H1 (cell line): Measurements from ENCODE around the gene ATF7IP.

Source experiments
- BCL11A ChIP-seq, 2 experiments: IDR thresholded peaks; one replicate each; pipeline ENCODE4 v1.6.1; 2011; ENCODE audit warnings: low read depth in 2 of 2, low read length in 2 of 2, mild to moderate bottlenecking in 2 of 2
- CBX5 ChIP-seq: fragments of 300-800, 300-1000 bp; sonication (generic); IDR thresholded peaks from 2 replicates; pipeline ENCODE4 v1.7.1; 2016; ENCODE audit warnings: antibody characterized with exemption, low read length, low read depth
- CEBPB ChIP-seq: IDR thresholded peaks from 2 replicates; pipeline ENCODE4 v1.6.1; 2012; ENCODE audit warnings: low read depth, low read length
- EGR1 ChIP-seq: IDR thresholded peaks from 2 replicates; pipeline ENCODE4 v1.6.1; 2011; ENCODE audit warnings: low read depth, low read length, borderline replicate concordance
- EZH2 ChIP-seq: fragments of 200-600 bp; sonication (generic); IDR thresholded peaks from 2 replicates; pipeline ENCODE4 v1.7.1; 2012; ENCODE audit warnings: low read depth, mild to moderate bottlenecking, moderate library complexity, low read length, inconsistent platforms; ENCODE audit not compliant: severe bottlenecking
- KDM1A ChIP-seq: fragments of 200-600, 300-600 bp; sonication (generic); IDR thresholded peaks from 2 replicates; pipeline ENCODE4 v1.7.1; 2016; ENCODE audit warnings: mild to moderate bottlenecking, low read length, borderline replicate concordance
- POLR2A ChIP-seq, 2 experiments: IDR thresholded peaks; 1 replicate in 1 of 2; 2 replicates in 1 of 2; pipeline ENCODE4 v1.6.1; 2011; ENCODE audit warnings: low read depth in 2 of 2, low read length in 2 of 2, mild to moderate bottlenecking in 2 of 2; ENCODE audit errors: control extremely low read depth in 1 of 2
- RAD21 ChIP-seq, 2 experiments: IDR thresholded peaks in 1 of 2; conservative IDR thresholded peaks in 1 of 2; 2 replicates each; pipeline ENCODE4 v1.6.1; 2011; ENCODE audit warnings: low read depth in 2 of 2, low read length in 2 of 2, improper control_type of control experiment in 1 of 2, inconsistent platforms in 1 of 2, mild to moderate bottlenecking in 1 of 2, moderate library complexity in 1 of 2
- RFX5 ChIP-seq: IDR thresholded peaks from 2 replicates; pipeline ENCODE4 v1.6.1; 2011; ENCODE audit warnings: low read depth, low read length, improper control_type of control experiment, borderline replicate concordance
- TCF12 ChIP-seq: IDR thresholded peaks from 2 replicates; pipeline ENCODE4 v1.6.1; 2011; ENCODE audit warnings: low read depth, mild to moderate bottlenecking, low read length
- TEAD4 ChIP-seq: IDR thresholded peaks from 2 replicates; pipeline ENCODE4 v1.6.1; 2012; ENCODE audit warnings: low read depth, low read length, inconsistent platforms, mixed read lengths
- TF ChIP-seq, protein P1 (sequence below), 3 experiments: IDR thresholded peaks; 1 replicate in 2 of 3; 2 replicates in 1 of 3; pipeline versions ENCODE4 v1.5.1 to v1.6.1; 2011; ENCODE audit warnings: low read length in 3 of 3, mild to moderate bottlenecking in 3 of 3, inconsistent platforms in 2 of 3, low read depth in 1 of 3, moderate library complexity in 1 of 3; ENCODE audit not compliant: insufficient read depth in 1 of 3; ENCODE audit errors: control extremely low read depth in 1 of 3
- TF ChIP-seq, protein P2 (sequence below): IDR thresholded peaks from 2 replicates; pipeline ENCODE4 v1.6.1; 2011; ENCODE audit warnings: low read depth, mild to moderate bottlenecking, low read length; ENCODE audit not compliant: insufficient read depth

DNA sequence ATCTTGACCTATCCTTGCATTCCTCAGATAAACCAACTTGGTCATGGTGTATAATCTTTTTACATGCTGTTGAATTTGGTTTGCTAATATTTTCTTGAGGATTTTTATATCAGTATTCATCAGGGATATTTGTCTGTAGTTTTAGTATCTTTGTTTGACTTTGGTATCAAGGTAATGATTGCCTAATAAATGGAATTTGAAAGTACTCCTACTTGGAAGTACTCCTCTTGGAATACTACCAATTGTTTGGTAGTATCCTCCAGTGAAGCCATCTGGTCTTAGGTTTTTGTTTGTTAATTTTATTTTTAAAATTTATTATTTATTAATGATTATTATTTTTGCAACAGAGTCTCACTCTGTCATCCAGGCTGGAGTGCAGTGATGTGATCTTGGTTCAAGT is 85.0 kb downstream of the ATF7IP start:
- TF ChIP-seq EGR1 (no peak), CEBPB (no peak), POLR2A (IDR thresholded peaks at IDR 0.05; ENCODE audit: control extremely low read depth in 1 of 2, low read depth in 2 of 2, low read length in 2 of 2) (no peak), KDM1A (no peak), RAD21 (IDR thresholded peaks at IDR 0.05 in 1 of 2, conservative IDR thresholded peaks at IDR 0.05 in 1 of 2; ENCODE audit: low read depth in 2 of 2, low read length in 2 of 2) (no peak), BCL11A (IDR thresholded peaks at IDR 0.05; ENCODE audit: low read depth in 2 of 2, low read length in 2 of 2) (no peak), TEAD4 (no peak), EZH2 (no peak), TCF12 (no peak), CBX5 (no peak), RFX5 (no peak)
- TF ChIP-seq, protein P1, sequence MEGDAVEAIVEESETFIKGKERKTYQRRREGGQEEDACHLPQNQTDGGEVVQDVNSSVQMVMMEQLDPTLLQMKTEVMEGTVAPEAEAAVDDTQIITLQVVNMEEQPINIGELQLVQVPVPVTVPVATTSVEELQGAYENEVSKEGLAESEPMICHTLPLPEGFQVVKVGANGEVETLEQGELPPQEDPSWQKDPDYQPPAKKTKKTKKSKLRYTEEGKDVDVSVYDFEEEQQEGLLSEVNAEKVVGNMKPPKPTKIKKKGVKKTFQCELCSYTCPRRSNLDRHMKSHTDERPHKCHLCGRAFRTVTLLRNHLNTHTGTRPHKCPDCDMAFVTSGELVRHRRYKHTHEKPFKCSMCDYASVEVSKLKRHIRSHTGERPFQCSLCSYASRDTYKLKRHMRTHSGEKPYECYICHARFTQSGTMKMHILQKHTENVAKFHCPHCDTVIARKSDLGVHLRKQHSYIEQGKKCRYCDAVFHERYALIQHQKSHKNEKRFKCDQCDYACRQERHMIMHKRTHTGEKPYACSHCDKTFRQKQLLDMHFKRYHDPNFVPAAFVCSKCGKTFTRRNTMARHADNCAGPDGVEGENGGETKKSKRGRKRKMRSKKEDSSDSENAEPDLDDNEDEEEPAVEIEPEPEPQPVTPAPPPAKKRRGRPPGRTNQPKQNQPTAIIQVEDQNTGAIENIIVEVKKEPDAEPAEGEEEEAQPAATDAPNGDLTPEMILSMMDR (IDR thresholded peaks at IDR 0.05; ENCODE audit: control extremely low read depth in 1 of 3, insufficient read depth in 1 of 3, low read depth in 1 of 3, low read length in 3 of 3): no peak
- TF ChIP-seq, protein P2, sequence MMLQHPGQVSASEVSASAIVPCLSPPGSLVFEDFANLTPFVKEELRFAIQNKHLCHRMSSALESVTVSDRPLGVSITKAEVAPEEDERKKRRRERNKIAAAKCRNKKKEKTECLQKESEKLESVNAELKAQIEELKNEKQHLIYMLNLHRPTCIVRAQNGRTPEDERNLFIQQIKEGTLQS: no peak
